ENCODE measurements around the gene MEIS2.

DNA sequence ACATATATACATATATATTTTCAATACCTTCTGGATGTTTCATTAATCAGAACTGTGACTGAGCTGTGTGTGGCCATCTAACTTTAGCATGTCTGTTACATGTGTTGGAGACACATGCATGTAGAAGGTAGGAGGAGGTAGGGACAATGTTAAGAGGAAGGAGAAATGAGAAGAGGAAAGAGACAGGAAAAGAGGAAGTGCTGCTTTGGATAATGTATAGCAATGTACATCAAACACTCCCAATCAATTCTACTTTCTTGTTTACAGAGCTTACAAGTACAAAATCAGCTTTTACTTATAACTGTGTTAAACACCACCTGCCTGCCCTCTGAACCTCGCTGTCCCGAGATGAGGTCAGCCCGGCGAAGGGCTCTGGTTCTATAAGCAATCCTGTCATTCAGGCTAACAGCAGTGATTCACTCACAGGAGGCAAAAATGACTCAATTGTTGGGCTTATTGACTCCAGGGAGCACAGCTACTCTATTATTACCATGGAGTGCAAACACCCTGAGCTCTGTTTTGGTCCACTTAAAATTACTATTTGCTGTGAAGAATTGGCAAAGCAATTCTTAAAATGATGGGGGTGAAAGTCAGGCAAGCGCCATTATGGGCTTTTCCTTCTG lies 188.9 kb downstream of the MEIS2 start:
- TF ChIP-seq, protein P1, sequence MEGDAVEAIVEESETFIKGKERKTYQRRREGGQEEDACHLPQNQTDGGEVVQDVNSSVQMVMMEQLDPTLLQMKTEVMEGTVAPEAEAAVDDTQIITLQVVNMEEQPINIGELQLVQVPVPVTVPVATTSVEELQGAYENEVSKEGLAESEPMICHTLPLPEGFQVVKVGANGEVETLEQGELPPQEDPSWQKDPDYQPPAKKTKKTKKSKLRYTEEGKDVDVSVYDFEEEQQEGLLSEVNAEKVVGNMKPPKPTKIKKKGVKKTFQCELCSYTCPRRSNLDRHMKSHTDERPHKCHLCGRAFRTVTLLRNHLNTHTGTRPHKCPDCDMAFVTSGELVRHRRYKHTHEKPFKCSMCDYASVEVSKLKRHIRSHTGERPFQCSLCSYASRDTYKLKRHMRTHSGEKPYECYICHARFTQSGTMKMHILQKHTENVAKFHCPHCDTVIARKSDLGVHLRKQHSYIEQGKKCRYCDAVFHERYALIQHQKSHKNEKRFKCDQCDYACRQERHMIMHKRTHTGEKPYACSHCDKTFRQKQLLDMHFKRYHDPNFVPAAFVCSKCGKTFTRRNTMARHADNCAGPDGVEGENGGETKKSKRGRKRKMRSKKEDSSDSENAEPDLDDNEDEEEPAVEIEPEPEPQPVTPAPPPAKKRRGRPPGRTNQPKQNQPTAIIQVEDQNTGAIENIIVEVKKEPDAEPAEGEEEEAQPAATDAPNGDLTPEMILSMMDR (IDR thresholded peaks at IDR 0.05; ENCODE audit: low read depth, low read length): no peak
- no peak for TF ChIP-seq EZH2phosphoT487 (IDR thresholded peaks at IDR 0.05; ENCODE audit: low read depth)

All from OCI-LY3 (cell line).